K562 (cell line): ENCODE measurements around the gene STRN3. TPM values are rescaled to one million over a fixed set of nuclear protein-coding genes. Genes with fewer than 3 reads are reported as not detected.

Experiments used
- AFF1 ChIP-seq, 2 experiments: fragments of 450-650 bp; IDR thresholded peaks; 2 replicates each; pipeline ENCODE4 v1.6.1; 2018; ENCODE audit warnings: mild to moderate bottlenecking in 2 of 2, low read depth in 1 of 2; ENCODE audit not compliant: partially characterized antibody in 2 of 2
- BRD9 ChIP-seq: fragments of 450-650 bp; IDR thresholded peaks from 2 replicates; pipeline ENCODE4 v1.6.1; 2018; ENCODE audit warnings: low read depth; ENCODE audit not compliant: partially characterized antibody
- FOXK2 ChIP-seq, 2 experiments: fragments of 450-650 bp; IDR thresholded peaks in 1 of 2; conservative IDR thresholded peaks in 1 of 2; 2 replicates each; pipeline ENCODE4 v1.6.1; 2016; ENCODE audit warnings: low read depth in 2 of 2, mild to moderate bottlenecking in 1 of 2
- FOXM1 ChIP-seq, 2 experiments: fragments of 450-650 bp in 1 of 2; sonication (generic) in 1 of 2; formaldehyde crosslinking in 1 of 2; IDR thresholded peaks; 2 replicates each; pipeline versions ENCODE4 v1.6.1 to v1.9.0; 2017 to 2022; ENCODE audit warnings: low read depth in 2 of 2, mild to moderate bottlenecking in 2 of 2, missing genetic modification reagents in 1 of 2, moderate library complexity in 1 of 2
- GATAD2B ChIP-seq: fragments of 450-650 bp; IDR thresholded peaks from 2 replicates; pipeline ENCODE4 v1.6.1; 2017; ENCODE audit warnings: mild to moderate bottlenecking, borderline replicate concordance
- HDAC3 ChIP-seq: fragments of 450-650 bp; IDR thresholded peaks from 2 replicates; pipeline ENCODE4 v1.6.1; 2018; ENCODE audit warnings: borderline replicate concordance, mild to moderate bottlenecking, moderate library complexity; ENCODE audit not compliant: partially characterized antibody
- IRF9 ChIP-seq: fragments of 450-650 bp; IDR thresholded peaks from 2 replicates; pipeline ENCODE4 v1.6.1; 2016; ENCODE audit warnings: missing biosample characterization, missing genetic modification characterization
- LEF1 ChIP-seq: fragments of 450-650 bp; IDR thresholded peaks from 2 replicates; pipeline ENCODE4 v1.6.1; 2016; ENCODE audit warnings: mild to moderate bottlenecking
- MYBL2 ChIP-seq, 2 experiments: fragments of 450-650 bp in 1 of 2; sonication (generic) in 1 of 2; formaldehyde crosslinking in 1 of 2; IDR thresholded peaks; 2 replicates each; pipeline versions ENCODE4 v1.6.1 to v1.8.1; 2017 to 2022; ENCODE audit warnings: borderline replicate concordance in 1 of 2, inconsistent platforms in 1 of 2, low read depth in 1 of 2, mild to moderate bottlenecking in 1 of 2, missing genetic modification reagents in 1 of 2, moderate library complexity in 1 of 2
- NFATC3 ChIP-seq: fragments of 450-650 bp; IDR thresholded peaks from 2 replicates; pipeline ENCODE4 v1.6.1; 2017; ENCODE audit warnings: mild to moderate bottlenecking
- RCOR1 ChIP-seq, 2 experiments: IDR thresholded peaks; 2 replicates each; pipeline ENCODE4 v1.6.1; 2012; ENCODE audit warnings: low read depth in 2 of 2, low read length in 2 of 2, borderline replicate concordance in 1 of 2, improper control_type of control experiment in 1 of 2
- SMARCA5 ChIP-seq: fragments of 450-650 bp; IDR thresholded peaks from 2 replicates; pipeline ENCODE4 v1.6.1; 2016
- SMARCB1 ChIP-seq: IDR thresholded peaks from 2 replicates; pipeline ENCODE4 v1.6.1; 2011; ENCODE audit warnings: improper control_type of control experiment, low read depth; ENCODE audit not compliant: insufficient read length
- SOX6 ChIP-seq: fragments of 450-650 bp; IDR thresholded peaks from 2 replicates; pipeline ENCODE4 v1.6.1; 2014; ENCODE audit warnings: mild to moderate bottlenecking
- ZNF384 ChIP-seq: IDR thresholded peaks from 2 replicates; pipeline ENCODE4 v1.6.1; 2012; ENCODE audit warnings: low read depth, low read length, improper control_type of control experiment
- polyA plus RNA-seq, 8 experiments: library from polyadenylated mRNA; depleted of rRNA in 4 of 8; stranded (reverse) in 5 of 8; unstranded in 3 of 8; fragments of >200 nt; fragmentation: Nextera tagmentation in 2 of 8; fragmentation: Illumina TruSeq in 1 of 8; extraction: Ambion mirVana in 2 of 8; extraction: Trizol in 1 of 8; gene quantifications; 2 replicates each; pipeline versions ENCODE4 v1.2.1 to v1.2.3, GENCODE V29; 2011 to 2014; ENCODE audit warnings: inconsistent platforms in 1 of 8, missing spikeins in 1 of 8
- total RNA-seq, 7 experiments: library from RNA; depleted of rRNA in 6 of 7; stranded (reverse); fragments of >200 nt in 6 of 7; fragmentation: Illumina TruSeq in 2 of 7; extraction: Trizol in 2 of 7; gene quantifications; 2 replicates each; pipeline versions ENCODE4 v1.2.1 to v1.2.3, GENCODE V29; 2011 to 2021; ENCODE audit warnings: low replicate concordance in 1 of 7
- TF ChIP-seq, protein P1 (sequence below), 2 experiments: fragments of 450-650 bp; IDR thresholded peaks; 2 replicates each; pipeline ENCODE4 v1.6.1; 2016
- TF ChIP-seq, protein P2 (sequence below), 2 experiments: fragments of 200-800 bp in 1 of 2; sonication (Bioruptor generic) in 1 of 2; sonication (generic) in 1 of 2; formaldehyde crosslinking in 1 of 2; IDR thresholded peaks in 1 of 2; conservative IDR thresholded peaks in 1 of 2; 2 replicates each; pipeline versions ENCODE4 v1.5.0 to v1.6.1; 2016 to 2020; ENCODE audit warnings: missing compliant biosample characterization in 1 of 2, missing genetic modification characterization in 1 of 2, missing genetic modification reagents in 1 of 2

The STRN3 gene
- total and polyA plus RNA-seq, 9 of the 15 experiments (the other 6 are each of a cell fraction or from before 2014, with no cell fraction given), result 5.9 to 29.1 (median 16.0) TPM

DNA sequence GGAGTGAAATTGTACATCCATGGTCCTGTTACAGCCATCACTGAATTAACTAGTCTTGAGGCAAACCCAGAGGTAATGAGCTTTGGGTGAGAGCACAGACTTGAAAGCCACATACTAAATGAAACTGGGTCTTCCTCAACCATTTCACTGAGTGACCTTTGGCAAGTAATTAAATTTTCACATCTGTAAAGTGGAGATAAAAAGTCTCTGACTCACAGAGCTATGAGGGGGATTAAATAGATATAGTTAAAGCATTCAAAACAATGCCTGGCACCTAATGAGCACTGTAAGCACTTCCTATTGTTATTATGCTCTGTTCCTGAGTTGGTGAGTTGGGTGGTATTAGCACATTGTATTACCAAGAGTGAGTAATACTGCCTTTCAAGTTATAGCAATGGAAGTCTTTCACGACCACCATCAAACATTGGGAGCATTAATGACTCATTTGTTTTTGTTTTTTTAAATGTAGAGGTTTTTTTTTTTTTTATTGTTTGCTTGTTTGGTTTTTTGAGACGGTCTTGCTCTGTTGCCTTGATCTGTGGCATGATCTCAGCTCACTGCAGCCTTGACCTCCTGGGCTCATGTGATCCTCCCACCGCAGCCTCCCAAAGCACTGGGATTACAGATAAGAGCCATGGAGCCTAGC is 12.5 kb upstream of the STRN3 start (continued):
- TF ChIP-seq LEF1 (peak; percentile 79), FOXM1 (IDR thresholded peaks at IDR 0.05; ENCODE audit: low read depth) (0 out of 2 replicates have a peak, but pooled peaks have one; percentile 23), FOXM1 (CRISPR knock-in tag; IDR thresholded peaks at IDR 0.05; ENCODE audit: low read depth) (no peak), NFATC3 (peak; percentile 67; the same call in 1 of the 2 replicates), GATAD2B (peak; percentile 61), MYBL2 (IDR thresholded peaks at IDR 0.05; ENCODE audit: low read depth) (no peak), MYBL2 (CRISPR knock-in tag; IDR thresholded peaks at IDR 0.05; ENCODE audit: borderline replicate concordance) (no peak), IRF9 (tag) (0 out of 2 replicates have a peak, but pooled peaks have one; percentile 6), SMARCB1 (peak; percentile 88), SMARCA5 (peak; percentile 68; the same call in 1 of the 2 replicates), RCOR1 (IDR thresholded peaks at IDR 0.05; ENCODE audit: borderline replicate concordance in 1 of 2, low read depth in 2 of 2, low read length in 2 of 2) (0 out of 4 replicates have a peak, but pooled peaks of 1 of the 2 experiments have one; percentile 23), BRD9 (peak; percentile 21), HDAC3 (peak; percentile 34), FOXK2 (conservative IDR thresholded peaks at IDR 0.05 in 1 of 2, IDR thresholded peaks at IDR 0.05 in 1 of 2; ENCODE audit: low read depth in 2 of 2) (0 out of 4 replicates have a peak, but pooled peaks of 1 of the 2 experiments have one; percentile 41), AFF1 (IDR thresholded peaks at IDR 0.05; ENCODE audit: low read depth in 1 of 2, partially characterized antibody in 2 of 2) (peak in 1 of 2 experiments; percentile 36), SOX6 (peak; percentile 98), ZNF384 (peak; percentile 50)
- TF ChIP-seq, protein P1, sequence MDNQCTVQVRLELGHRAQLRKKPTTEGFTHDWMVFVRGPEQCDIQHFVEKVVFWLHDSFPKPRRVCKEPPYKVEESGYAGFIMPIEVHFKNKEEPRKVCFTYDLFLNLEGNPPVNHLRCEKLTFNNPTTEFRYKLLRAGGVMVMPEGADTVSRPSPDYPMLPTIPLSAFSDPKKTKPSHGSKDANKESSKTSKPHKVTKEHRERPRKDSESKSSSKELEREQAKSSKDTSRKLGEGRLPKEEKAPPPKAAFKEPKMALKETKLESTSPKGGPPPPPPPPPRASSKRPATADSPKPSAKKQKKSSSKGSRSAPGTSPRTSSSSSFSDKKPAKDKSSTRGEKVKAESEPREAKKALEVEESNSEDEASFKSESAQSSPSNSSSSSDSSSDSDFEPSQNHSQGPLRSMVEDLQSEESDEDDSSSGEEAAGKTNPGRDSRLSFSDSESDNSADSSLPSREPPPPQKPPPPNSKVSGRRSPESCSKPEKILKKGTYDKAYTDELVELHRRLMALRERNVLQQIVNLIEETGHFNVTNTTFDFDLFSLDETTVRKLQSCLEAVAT (IDR thresholded peaks at IDR 0.05), result 0 out of 4 replicates have a peak, but pooled peaks have one; percentile 38 to 48
- TF ChIP-seq, protein P2, sequence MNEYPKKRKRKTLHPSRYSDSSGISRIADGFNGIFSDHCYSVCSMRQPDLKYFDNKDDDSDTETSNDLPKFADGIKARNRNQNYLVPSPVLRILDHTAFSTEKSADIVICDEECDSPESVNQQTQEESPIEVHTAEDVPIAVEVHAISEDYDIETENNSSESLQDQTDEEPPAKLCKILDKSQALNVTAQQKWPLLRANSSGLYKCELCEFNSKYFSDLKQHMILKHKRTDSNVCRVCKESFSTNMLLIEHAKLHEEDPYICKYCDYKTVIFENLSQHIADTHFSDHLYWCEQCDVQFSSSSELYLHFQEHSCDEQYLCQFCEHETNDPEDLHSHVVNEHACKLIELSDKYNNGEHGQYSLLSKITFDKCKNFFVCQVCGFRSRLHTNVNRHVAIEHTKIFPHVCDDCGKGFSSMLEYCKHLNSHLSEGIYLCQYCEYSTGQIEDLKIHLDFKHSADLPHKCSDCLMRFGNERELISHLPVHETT (CRISPR knock-in tag; conservative IDR thresholded peaks at IDR 0.05 in 1 of 2, IDR thresholded peaks at IDR 0.05 in 1 of 2), result peak in 1 of 2 experiments; percentile 50; a peak in 1 of 4 replicates
